Measurements from ENCODE around the gene TBC1D23.
"Not testable (repeated sequence)": the region's sequence is repeated elsewhere in the genome, so short reads cannot be mapped to it uniquely, and the experiment has no call there.

Gene TBC1D23

DNA sequence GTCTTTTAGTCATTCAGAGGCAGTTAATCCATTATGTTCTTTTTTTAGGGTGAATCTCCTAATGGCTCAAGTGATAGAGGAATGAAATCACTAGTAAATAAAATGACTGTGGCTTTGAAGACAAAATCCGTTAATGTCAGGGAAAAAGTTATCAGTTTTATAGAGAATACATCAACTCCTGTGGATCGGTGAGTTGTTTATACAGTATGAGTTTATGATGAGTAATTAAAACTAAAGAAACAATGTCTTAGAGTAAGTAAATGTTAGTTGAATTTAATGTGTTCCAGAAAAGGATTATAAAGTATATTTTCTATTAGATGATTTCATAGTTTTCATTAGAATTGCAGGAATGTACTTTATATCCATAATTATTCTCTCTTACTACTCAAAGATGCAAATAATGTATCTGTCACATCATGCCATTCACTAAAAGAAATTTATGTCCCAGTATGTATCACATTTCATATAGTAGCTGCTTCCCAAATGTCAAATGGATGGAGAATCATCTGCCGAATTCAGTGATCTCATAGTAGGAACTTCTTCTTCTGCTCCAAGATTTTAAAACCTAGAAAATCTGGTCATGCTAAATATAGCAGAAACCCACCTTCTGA, 49.7 kb downstream of the TBC1D23 start:
- DNase-seq, result no peak

GRCh38 chr3:100311011-100311410, 50.2 kb downstream of the TBC1D23 start:
- no peak for DNase-seq

DNA sequence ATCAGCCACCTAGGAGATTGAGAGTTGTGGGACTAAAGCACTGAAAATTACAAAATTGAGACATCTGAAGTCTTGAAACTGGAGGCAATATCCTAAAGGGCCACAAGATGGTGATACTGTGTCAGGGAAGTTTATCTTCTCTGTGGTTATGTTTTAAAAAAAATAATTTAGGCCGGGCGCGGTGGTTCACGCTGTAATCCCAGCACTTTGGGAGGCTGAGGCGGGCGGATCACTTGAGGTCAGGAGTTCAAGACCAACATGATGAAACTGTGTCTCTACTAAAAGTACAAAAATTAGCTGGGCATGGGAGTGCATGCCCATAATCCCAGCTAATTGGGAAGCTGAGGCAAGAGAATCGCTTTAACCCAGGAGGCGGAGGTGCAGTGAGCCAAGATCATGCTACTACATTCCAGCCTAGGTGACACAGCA, 55.9 kb downstream of the TBC1D23 start:
- DNase-seq, result no peak

DNA sequence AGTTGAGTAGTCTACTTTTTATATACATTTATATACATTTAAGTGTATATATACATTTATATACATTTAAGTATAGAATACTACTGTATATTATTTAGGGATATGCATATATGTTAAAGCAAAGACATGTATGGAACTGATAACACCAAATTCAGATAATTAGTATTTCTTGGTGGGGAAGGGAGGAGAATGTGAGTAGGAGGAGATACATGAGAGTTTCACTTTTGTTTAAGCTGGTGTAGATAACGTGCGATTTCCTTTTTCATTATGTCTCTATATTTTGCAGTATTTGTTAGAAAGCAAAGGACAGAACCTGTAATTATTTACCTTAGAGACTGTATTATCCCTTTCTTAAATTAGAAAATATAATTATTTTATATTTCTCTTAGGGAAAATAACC, 57.1 kb downstream of the TBC1D23 start:
- DNase-seq, result no peak

DNA sequence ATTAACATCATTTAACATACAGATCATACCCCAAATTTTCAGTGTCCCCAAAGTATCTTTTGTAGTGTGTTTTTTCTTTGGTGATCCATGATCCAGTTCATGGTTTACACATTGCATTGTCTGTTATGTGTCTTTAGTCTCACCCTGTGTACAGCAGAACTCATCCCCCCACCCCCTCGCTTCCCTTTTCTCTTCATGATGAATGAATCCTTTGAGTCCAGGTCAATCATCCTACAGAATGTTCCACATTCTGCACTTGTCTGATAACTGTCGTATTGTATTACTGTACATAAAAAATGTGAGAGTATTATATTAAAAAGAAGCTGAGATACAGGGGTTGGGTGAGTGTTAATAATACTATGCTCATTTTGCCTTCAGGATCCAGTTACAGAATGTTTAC, 59.2 kb downstream of the TBC1D23 start:
- no peak for DNase-seq

DNA sequence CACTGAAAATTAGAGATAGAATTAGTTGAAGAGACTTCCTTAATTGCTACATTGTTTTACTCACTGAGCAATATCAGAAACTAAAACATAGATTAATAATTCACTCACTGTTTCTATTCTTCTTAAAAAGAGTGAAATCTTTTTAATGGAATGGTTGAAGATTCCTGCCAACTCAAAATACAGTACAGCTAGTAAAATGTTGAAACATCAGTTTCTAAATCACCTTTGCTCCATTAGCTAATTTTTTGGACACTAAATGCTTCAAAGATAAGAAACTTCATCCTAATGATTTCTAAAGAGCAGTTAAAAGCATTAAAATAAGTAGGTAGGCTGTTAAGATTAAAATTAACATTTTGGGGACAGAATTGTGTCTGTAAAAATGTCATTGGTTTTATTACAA, 63.3 kb downstream of the TBC1D23 start:
- no peak for DNase-seq

DNA sequence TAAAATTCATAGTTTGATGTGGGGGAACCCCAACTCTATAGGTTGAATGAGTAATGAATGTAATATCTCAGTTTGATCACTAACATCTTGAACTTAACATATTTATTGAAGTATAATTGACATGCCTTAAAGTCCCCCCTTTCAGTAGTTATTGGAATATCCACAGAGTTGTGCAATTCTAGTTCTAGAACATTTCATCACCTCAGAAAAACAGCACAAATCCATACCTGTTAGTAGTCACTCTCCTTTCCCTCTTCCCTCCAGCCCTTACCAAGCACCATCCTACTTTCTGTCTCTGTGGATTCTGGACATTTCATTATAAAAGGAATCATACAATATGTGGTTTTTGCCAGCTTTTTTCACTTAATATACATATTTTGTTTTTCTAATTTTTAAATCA, 65.0 kb downstream of the TBC1D23 start:
- DNase-seq, result no peak

GRCh38 chr3:100327377-100327776, 66.6 kb downstream of the TBC1D23 start:
- not testable (repeated sequence) for DNase-seq

- DNase-seq, result no peak
These were observed 69.2 kb downstream of the TBC1D23 start for GRCh38 chr3:100329800-100330489.

DNA sequence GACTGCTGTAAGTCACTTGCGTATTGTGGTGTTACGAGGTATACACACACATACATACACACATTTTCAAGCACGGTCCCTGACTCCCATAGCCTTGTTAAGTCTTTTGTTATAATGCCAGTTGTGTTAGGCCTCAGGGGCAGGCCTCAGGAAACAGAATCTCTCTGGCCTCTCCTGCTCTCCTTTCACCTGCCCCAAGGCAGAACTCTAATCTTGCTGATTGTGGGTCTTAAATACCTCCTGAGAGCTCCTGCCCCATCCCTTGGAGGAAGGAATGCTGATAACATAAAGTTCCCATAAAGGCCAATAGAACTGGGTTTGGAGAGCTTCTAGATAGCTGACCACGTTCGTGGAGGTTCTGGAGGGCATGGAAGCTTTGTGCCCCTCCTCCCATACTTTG, 69.9 kb downstream of the TBC1D23 start:
- no peak for DNase-seq

DNA sequence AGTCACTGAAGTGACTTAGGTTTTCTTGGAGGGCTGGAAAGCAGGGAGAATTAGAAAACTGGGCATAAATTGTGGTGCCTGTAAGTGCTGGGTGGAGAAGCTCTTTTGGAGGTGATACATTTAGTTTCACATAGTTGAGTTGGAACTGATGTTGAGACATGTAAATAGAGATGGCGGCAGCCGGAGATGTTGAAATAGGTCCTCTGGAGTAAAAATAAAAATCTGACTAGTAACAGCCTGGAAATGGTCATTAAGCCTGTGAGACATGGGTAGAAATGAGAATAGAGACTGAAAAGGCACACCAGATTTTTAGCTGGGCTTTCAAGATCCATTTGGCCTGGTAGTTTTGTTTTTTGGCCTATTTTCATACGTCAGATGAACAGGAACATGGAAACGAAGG, 70.9 kb downstream of the TBC1D23 start:
- no peak for DNase-seq

DNA sequence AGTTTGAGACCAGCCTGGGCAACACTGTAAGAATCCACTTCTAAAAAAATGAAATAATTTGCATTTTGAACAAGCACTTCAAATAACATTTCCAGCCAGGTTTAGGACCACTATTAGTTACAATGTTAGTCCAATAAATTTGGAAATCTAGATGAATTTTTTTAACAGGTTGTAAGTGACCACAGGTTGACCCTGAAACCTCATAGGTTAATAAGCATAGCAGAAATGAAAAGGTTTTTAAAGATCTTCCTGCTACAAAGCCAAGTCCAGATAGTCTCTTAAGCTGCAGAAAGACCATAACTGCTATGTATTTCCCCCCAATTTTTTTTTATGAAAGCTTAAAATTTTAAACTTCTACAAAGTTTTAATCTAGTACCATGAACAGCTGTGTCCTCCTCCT, 72.3 kb downstream of the TBC1D23 start:
- DNase-seq, result no peak

DNA sequence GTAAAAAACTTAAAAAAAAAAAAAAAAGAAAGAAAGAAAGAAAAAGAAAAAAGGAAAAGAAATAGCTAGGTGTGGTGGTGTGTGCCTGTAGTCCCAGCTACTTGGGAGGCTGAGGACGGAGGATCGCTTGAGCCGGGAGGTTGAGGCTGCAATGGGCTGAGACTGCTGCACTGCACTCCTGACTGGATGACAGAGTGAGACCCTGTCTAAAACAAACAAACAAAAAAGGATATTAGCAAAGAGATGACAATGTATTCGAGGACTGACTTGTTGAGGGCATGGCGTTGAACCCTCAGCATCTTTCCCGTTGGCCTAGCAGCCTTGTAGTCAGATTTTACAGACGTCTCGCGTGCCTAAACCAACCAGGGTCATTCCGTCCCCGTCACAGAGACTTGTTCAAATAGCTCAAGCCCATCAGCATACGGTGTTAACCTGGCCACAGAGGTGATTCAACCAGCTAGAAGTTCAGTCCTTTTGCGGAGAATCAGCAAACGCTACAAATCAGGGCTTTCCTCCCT, 73.2 kb downstream of the TBC1D23 start:
- DNase-seq, result no peak

DNA sequence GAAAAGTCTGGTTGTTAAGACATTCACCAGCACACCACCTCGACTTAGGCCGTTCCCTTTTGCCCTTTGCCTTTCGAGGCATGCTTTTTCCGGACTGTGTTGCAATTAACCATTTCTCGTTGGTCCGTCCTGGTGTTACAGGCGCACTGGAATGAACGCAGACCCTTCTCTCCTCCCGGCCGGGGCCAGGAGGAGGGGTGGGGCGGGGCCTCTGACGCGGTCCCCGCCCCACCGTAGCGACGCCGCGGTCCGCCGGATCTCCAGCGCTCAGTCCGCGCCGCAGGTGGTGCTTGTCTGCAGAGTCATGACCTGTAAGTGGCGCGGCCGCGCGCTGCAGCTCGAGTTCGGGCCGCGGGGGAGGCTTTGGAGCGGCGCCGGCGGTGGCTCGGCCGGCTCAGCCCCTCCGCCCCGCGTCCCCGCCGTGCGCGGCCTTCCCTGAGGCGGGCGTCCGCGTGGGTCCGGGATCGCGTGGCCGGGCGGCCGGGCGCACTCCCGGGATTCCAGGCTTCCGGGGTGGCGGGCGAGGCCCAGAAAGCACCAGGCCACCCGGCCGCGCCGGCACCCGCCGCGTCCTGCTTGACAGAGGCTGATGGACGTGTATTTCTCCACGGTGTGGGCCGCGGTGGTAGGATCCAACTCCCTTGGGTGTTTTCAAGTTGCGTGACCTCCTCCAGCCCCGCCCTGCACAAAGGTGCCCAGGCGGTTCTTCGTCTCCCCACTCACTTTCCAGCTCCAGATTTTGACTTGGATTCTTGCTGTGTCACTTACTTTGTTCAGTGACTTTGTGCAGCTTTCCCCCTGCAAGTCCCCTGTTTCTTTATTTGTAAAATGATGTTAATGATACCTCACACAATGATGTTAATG, 73.9 kb downstream of the TBC1D23 start, which contains the start of gene NIT2:
Gene NIT2, plus strand, starts transcription at position 270 of the 864 bp plus-strand sequence. Its CDS starts 35 bp downstream, at position 305.
- DNase-seq, result peak; percentile 53 to 68 (median 60)

GRCh38 chr3:100335434-100335833, 74.6 kb downstream of the TBC1D23 start:
- no peak for DNase-seq

DNA sequence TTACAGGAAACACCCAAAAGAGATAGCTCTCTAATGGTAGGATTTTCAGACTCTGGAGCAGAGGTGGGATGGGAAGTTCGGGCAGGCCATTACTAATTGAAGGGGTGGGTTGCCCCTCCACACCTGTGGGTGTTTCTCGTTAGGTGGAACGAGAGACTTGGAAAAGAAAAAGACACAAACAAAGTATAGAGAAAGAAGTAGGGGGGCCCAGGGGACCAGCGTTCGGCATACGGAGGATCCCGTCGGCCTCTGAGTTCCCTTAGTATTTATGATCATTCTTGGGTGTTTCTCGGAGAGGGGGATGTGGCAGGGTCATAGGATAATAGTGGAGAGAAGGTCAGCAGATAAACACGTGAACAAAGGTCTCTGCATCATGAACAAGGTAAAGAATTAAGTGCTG, 75.4 kb downstream of the TBC1D23 start:
- DNase-seq, result not testable (repeated sequence)

GRCh38 chr3:100338911-100339310, 78.1 kb downstream of the TBC1D23 start:
- no peak for DNase-seq

DNA sequence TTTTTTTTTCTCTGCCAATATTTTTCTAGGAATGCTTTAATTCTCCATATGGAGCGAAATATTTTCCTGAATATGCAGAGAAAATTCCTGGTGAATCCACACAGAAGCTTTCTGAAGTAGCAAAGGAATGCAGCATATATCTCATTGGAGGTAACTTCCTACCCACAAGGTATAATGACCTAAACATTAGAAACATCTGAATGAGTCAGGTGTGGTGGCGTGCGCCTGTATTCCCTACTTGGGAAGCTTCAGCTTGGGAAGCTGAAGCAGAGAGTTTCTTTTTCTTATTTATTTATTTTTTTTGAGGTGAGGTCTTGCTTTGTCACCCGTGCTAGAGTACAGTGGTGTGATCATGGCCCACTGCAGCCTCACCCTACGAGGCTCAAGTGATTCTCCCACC, 79.0 kb downstream of the TBC1D23 start:
- DNase-seq, result no peak

DNA sequence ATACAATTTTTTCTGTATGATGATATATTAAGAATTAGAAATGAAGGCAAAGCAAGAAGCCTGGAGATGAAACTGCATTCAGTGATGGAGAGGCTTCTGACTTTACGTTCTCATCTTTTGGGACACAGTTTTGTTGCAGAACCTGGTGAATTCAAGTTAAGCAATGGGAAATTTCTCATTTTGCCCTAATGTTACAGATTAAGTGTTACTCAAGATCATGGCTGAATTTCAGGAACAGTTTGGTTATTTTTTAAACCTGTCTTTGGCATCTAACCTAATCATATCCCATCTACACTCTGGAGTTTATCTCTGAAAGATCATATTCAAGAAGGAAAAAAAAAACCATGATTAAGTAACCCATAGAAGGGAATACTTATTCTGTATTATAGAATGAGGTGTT, 79.7 kb downstream of the TBC1D23 start:
- DNase-seq, result no peak

DNA sequence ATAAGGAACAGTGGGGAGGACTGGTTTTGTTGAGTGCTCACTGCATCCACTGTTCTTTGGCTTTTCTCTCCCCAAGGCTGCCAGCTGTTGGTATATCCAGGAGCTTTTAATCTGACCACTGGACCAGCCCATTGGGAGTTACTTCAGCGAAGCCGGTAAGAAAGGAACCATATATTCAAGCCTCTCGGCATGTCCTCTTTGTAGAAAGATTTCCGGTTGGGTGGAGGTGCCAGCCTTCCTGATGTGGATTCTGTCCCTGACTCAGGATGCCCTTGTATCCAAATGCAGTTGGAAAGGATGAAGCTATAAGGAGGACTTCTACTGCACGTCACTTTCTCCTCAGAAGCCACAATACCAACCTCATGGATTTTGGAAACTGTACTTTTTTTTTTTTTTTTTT, 87.9 kb downstream of the TBC1D23 start:
- no peak for DNase-seq

GRCh38 chr3:100351770-100352169, 91.0 kb downstream of the TBC1D23 start:
- DNase-seq, result not testable (repeated sequence)

GRCh38 chr3:100352296-100353231, 91.8 kb downstream of the TBC1D23 start:
- no peak for DNase-seq
